AG09319 (cell line): ENCODE data around the gene CCNE1.
"Not testable (repeated sequence)": the region's sequence is repeated elsewhere in the genome, so short reads cannot be mapped to it uniquely, and the experiment has no call there.

ENCODE experiments used
- DNase-seq: peaks from one replicate; pipeline ENCODE4 v3.0.0-alpha.2; 2010; ENCODE audit warnings: low read depth; ENCODE audit errors: extremely low read depth
- TF ChIP-seq, protein P1 (sequence below): IDR thresholded peaks from 2 replicates; pipeline ENCODE4 v1.5.1; 2011; ENCODE audit warnings: low read depth, mild to moderate bottlenecking, inconsistent platforms, low read length, moderate library complexity

The CCNE1 gene

DNA sequence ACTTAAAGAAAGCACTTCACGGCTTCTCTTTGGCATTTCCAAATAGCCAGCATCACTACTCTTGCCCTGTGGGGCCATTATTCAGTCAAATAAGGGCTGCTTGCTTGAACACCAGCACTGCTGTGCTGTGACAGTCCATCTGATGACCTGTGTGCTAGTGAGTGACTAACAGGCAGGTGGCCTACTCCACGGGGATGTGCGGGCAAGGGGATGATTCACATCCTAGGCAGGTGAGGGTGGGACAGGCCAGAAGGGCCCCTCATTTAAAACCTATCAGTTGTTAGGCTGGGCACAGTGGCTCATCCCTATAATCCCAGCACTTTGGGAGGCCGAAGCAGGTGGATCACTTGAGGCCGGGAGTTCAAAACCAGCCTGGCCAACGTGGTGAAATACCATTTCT lies 8.2 kb downstream of the CCNE1 start:
- TF ChIP-seq, protein P1, sequence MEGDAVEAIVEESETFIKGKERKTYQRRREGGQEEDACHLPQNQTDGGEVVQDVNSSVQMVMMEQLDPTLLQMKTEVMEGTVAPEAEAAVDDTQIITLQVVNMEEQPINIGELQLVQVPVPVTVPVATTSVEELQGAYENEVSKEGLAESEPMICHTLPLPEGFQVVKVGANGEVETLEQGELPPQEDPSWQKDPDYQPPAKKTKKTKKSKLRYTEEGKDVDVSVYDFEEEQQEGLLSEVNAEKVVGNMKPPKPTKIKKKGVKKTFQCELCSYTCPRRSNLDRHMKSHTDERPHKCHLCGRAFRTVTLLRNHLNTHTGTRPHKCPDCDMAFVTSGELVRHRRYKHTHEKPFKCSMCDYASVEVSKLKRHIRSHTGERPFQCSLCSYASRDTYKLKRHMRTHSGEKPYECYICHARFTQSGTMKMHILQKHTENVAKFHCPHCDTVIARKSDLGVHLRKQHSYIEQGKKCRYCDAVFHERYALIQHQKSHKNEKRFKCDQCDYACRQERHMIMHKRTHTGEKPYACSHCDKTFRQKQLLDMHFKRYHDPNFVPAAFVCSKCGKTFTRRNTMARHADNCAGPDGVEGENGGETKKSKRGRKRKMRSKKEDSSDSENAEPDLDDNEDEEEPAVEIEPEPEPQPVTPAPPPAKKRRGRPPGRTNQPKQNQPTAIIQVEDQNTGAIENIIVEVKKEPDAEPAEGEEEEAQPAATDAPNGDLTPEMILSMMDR, result no peak
- no peak for DNase-seq

DNA sequence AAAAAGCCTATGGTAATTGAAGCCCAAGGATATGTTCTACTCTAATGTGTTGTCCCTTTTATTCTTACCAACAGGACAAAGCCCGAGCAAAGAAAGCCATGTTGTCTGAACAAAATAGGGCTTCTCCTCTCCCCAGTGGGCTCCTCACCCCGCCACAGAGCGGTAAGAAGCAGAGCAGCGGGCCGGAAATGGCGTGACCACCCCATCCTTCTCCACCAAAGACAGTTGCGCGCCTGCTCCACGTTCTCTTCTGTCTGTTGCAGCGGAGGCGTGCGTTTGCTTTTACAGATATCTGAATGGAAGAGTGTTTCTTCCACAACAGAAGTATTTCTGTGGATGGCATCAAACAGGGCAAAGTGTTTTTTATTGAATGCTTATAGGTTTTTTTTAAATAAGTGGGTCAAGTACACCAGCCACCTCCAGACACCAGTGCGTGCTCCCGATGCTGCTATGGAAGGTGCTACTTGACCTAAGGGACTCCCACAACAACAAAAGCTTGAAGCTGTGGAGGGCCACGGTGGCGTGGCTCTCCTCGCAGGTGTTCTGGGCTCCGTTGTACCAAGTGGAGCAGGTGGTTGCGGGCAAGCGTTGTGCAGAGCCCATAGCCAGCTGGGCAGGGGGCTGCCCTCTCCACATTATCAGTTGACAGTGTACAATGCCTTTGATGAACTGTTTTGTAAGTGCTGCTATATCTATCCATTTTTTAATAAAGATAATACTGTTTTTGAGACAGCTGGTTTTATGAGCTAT lies 12.0 kb downstream of the CCNE1 start:
- TF ChIP-seq, protein P1, result no peak
- no peak for DNase-seq

- not testable (repeated sequence) for DNase-seq
These were observed 13.5 kb downstream of the CCNE1 start for GRCh38 chr19:29825263-29825662.

DNA sequence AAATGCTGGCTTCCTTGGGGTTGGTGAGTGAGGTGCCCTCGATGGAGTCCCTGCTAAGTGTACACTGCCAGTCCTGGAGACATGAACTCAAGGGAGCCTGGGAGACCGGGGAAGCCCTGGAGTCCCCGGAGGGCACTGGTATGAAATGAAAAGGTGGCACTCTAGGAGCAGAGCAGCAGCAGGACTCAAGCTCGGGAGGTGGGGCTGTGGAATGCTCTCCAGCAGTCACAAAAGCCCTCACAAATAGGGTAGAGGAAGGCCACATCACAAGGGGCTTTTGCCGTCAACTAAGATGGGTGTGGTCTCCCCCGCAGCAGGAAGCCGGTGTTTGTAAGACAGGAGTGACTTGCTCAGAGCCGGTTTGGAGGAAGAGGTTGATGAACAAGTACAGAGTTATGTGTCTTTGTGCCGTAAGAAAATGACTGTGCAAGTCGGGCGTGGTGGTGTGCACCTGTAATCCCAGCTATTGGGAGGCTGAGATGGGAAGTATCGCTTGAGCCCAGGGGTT lies 19.3 kb downstream of the CCNE1 start:
- TF ChIP-seq, protein P1, result no peak
- no peak for DNase-seq

- no peak for DNase-seq
- TF ChIP-seq, protein P1, result no peak
These were observed 19.9 kb downstream of the CCNE1 start for GRCh38 chr19:29831686-29832085.

DNA sequence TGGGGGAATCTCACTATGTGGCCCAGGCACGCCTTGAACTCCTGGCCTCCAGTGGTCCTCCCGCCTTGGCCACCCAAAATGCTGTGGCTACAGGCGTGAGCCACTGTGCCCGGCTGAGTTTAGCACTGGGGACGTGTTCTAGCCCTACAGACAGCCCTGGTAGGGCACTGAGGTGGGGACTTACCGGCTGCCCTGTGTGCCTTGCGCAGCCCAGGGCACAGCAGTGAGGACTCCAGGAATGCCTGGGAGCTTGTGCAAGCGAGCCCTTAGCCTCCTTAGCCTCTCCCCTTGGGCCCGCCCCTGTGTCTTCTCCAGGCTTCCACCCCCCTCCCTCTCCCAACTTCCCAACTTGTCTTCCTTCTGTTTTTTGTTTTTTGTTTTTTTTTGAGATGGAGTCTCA lies 21.0 kb downstream of the CCNE1 start:
- TF ChIP-seq, protein P1, result no peak
- DNase-seq, result no peak

GRCh38 chr19:29833614-29834261 lies 21.9 kb downstream of the CCNE1 start:
- no peak for DNase-seq
- TF ChIP-seq, protein P1, result no peak
